ENCODE data around the gene PPP1R16B.

PPP1R16B gene

GRCh38 chr20:38805502-38805957, at the start of gene PPP1R16B:
Gene PPP1R16B, plus strand, starts transcription at chr20:38805697. Its CDS starts 30,229 bp downstream, at chr20:38835926.
- ChIA-PET CTCF (interaction anchor here (1.0 to 6.8 kb wide), 11 partner anchors 10 to 121 kb away, joined by 3 to 50 read pairs (median 4); partner anchors contain the start of gene FAM83D), POLR2A (interaction anchor here (0.6 to 1.4 kb wide), 4 partner anchors 53 to 87 kb away, joined by 3 to 4 read pairs (median 4); no protein-coding TSS in a partner anchor)
- DNase-seq (ENCODE audit: extremely low spot score): peak; percentile 87
- TF ChIP-seq CTCF (IDR thresholded peaks at IDR 0.05; ENCODE audit: control extremely low read depth, extremely low read depth, low read depth, missing control alignments): no peak

GRCh38 chr20:38757145-38757775, 48.2 kb upstream of the PPP1R16B start:
- CTCF ChIA-PET: no interaction called here
- POLR2A ChIA-PET: no interaction called here
- TF ChIP-seq CTCF (IDR thresholded peaks at IDR 0.05; ENCODE audit: control extremely low read depth, extremely low read depth, low read depth, missing control alignments): no peak
- no peak for DNase-seq (ENCODE audit: extremely low spot score)

GRCh38 chr20:38759106-38759505, 46.4 kb upstream of the PPP1R16B start:
- ChIA-PET POLR2A (interaction anchor here (0.6 kb wide), 1 partner anchor 25 kb away, joined by 6 read pairs; no protein-coding TSS in a partner anchor), CTCF (interaction anchor here (0.6 to 1.3 kb wide), 5 partner anchors 9 to 291 kb away, joined by 3 to 5 read pairs (median 3); no protein-coding TSS in a partner anchor)
- TF ChIP-seq CTCF (IDR thresholded peaks at IDR 0.05; ENCODE audit: control extremely low read depth, extremely low read depth, low read depth, missing control alignments): no peak
- no peak for DNase-seq (ENCODE audit: extremely low spot score)

GRCh38 chr20:38760978-38761377, 44.5 kb upstream of the PPP1R16B start:
- DNase-seq (ENCODE audit: extremely low spot score): no peak
- no peak for TF ChIP-seq CTCF (IDR thresholded peaks at IDR 0.05; ENCODE audit: control extremely low read depth, extremely low read depth, low read depth, missing control alignments)
- POLR2A ChIA-PET: no interaction called here
- CTCF ChIA-PET: interaction anchor here (0.9 to 3.9 kb wide), 8 partner anchors 9 to 288 kb away, joined by 3 to 32 read pairs (median 3); partner anchors contain the start of genes ACTR5 and RALGAPB

- ChIA-PET CTCF (interaction anchor here (1.2 to 3.9 kb wide), 4 partner anchors 9 to 290 kb away, joined by 3 to 32 read pairs (median 3); partner anchors contain the start of genes ACTR5 and RALGAPB), POLR2A (no interaction called here)
- TF ChIP-seq CTCF (IDR thresholded peaks at IDR 0.05; ENCODE audit: control extremely low read depth, extremely low read depth, low read depth, missing control alignments): no peak
- DNase-seq (ENCODE audit: extremely low spot score): no peak
These were observed 43.3 kb upstream of the PPP1R16B start for GRCh38 chr20:38762174-38762573.

- POLR2A ChIA-PET: no interaction called here
- no peak for TF ChIP-seq CTCF (IDR thresholded peaks at IDR 0.05; ENCODE audit: control extremely low read depth, extremely low read depth, low read depth, missing control alignments)
- CTCF ChIA-PET: interaction anchor here (1.7 to 3.9 kb wide), 2 partner anchors 13 to 27 kb away, joined by 7 to 32 read pairs; partner anchors contain the start of gene ACTR5
- no peak for DNase-seq (ENCODE audit: extremely low spot score)
These were observed 41.9 kb upstream of the PPP1R16B start for GRCh38 chr20:38763616-38764015.

All from GM10248 (cell line).